Thyroid gland (tissue), 4 donors: Measurements from ENCODE around the gene TBX18.

Source experiments
- POLR2A ChIP-seq, 2 donors: fragments of 450-650 bp; IDR thresholded peaks; one replicate each; pipeline ENCODE4 v1.6.1; 2017; ENCODE audit warnings: antibody characterized with exemption in 2 of 2, mild to moderate bottlenecking in 2 of 2, moderate library complexity in 1 of 2
- TF ChIP-seq, protein P1 (sequence below), 6 experiments: fragments of 200-600 bp in 3 of 6; fragments of 450-650 bp in 3 of 6; sonication (generic) in 3 of 6; IDR thresholded peaks; one replicate each; pipeline ENCODE4 v1.5.1; 2016 to 2019; ENCODE audit warnings: antibody characterized with exemption in 6 of 6, mild to moderate bottlenecking in 2 of 6, inconsistent platforms in 1 of 6, moderate library complexity in 1 of 6

DNA sequence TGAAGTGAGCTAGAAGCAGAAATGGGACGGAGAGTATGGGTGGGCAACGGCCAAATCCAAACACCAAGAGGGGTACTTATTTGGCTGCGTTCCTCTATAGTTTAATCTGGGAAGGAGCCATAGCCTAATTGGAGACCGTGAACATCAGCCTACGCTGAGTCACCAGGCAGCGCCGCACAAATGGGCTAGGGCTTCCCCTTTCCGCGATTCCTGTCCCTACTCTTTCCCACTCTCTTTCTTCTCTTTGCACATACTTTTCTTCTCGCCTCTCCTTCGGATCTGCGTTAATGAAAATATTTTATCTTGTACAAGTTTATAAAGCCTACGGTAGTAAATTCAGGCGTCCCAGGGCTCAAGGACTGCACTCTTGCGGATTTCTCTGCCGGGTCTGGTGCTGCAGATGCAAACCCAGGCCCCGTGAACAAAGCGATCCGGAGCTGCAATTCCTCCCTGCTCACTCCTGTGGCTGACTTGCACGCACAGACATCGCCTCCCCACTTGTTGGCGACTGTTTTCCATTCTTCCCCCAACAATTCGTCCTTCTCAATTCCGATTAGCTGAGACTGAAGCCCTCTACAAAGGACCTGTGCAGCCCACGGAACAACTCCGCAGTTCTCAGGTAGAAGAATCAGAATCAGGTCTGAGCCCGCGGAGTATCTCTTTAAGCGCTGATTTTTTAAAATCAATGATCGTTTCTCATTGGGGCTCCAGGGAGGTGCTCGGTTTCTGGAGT lies 4.2 kb upstream of the TBX18 start:
- TF ChIP-seq, protein P1, sequence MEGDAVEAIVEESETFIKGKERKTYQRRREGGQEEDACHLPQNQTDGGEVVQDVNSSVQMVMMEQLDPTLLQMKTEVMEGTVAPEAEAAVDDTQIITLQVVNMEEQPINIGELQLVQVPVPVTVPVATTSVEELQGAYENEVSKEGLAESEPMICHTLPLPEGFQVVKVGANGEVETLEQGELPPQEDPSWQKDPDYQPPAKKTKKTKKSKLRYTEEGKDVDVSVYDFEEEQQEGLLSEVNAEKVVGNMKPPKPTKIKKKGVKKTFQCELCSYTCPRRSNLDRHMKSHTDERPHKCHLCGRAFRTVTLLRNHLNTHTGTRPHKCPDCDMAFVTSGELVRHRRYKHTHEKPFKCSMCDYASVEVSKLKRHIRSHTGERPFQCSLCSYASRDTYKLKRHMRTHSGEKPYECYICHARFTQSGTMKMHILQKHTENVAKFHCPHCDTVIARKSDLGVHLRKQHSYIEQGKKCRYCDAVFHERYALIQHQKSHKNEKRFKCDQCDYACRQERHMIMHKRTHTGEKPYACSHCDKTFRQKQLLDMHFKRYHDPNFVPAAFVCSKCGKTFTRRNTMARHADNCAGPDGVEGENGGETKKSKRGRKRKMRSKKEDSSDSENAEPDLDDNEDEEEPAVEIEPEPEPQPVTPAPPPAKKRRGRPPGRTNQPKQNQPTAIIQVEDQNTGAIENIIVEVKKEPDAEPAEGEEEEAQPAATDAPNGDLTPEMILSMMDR (IDR thresholded peaks at IDR 0.05) = no peak
- no peak for TF ChIP-seq POLR2A (IDR thresholded peaks at IDR 0.05)
